Esophagus squamous epithelium (tissue), 5 donors: ENCODE data around the gene CHEK2. TPM values are rescaled to one million over a fixed set of nuclear protein-coding genes. Genes with fewer than 3 reads are reported as not detected.
"Not testable (repeated sequence)": the region's sequence is repeated elsewhere in the genome, so short reads cannot be mapped to it uniquely, and the experiment has no call there.

Experiments
- DNase-seq: peaks from one replicate; lab custom pipeline; 2025; lab: John Stamatoyannopoulos, UW
- H3K27ac ChIP-seq, 4 donors: fragments of 200-600 bp; sonication (generic); one replicate each; pipeline ENCODE4 v1.5.1; 2016 to 2019; ENCODE audit warnings: mild to moderate bottlenecking in 1 of 4
- H3K27me3 ChIP-seq, 4 donors: fragments of 200-600 bp; sonication (generic); 1 replicate in 3 of 4; 2 replicates in 1 of 4; pipeline versions ENCODE4 v1.5.1 to v1.6.0; 2017 to 2021; ENCODE audit warnings: antibody characterized with exemption in 1 of 4
- H3K36me3 ChIP-seq, 3 donors: fragments of 200-600 bp; sonication (generic); one replicate each; pipeline ENCODE4 v1.5.1; 2016 to 2019
- H3K4me1 ChIP-seq, 3 donors: fragments of 200-600 bp; sonication (generic); one replicate each; pipeline ENCODE4 v1.5.1; 2017 to 2019
- H3K4me3 ChIP-seq, 4 donors: fragments of 200-600 bp; sonication (generic); 1 replicate in 3 of 4; 2 replicates in 1 of 4; pipeline ENCODE4 v1.5.1; 2016 to 2019; ENCODE audit warnings: mild to moderate bottlenecking in 2 of 4, moderate library complexity in 1 of 4
- H3K9me3 ChIP-seq, 3 donors: fragments of 200-600 bp; sonication (generic); one replicate each; pipeline ENCODE4 v1.5.1; 2016 to 2019
- CTCF ChIP-seq, 6 experiments: fragments of 450-650 bp in 4 of 6; fragments of 200-600 bp in 2 of 6; sonication (generic) in 2 of 6; IDR thresholded peaks; one replicate each; pipeline ENCODE4 v1.5.1; 2016 to 2019; ENCODE audit warnings: antibody characterized with exemption in 6 of 6, mild to moderate bottlenecking in 4 of 6, moderate library complexity in 4 of 6
- POLR2A ChIP-seq, 4 donors: fragments of 450-650 bp; IDR thresholded peaks; one replicate each; pipeline ENCODE4 v1.6.1; 2017; ENCODE audit warnings: antibody characterized with exemption in 4 of 4, mild to moderate bottlenecking in 4 of 4, moderate library complexity in 3 of 4
- WGBS, 2 donors: methylation state at CpG; one replicate each; pipeline ENCODE4 v1.1.5; 2018; 5-methylcytosine and 5-hydroxymethylcytosine counted together
- intact Hi-C: fragments of 100-400 bp; cut with DNase I; formaldehyde crosslinking; loops from one replicate; pipeline ENCODE4 v1.15.0; 2022
- total RNA-seq, 4 donors: library from RNA; depleted of rRNA; stranded (reverse); fragments of >200 nt; gene quantifications; one replicate each; pipeline ENCODE4 v1.1.0, GENCODE V29; 2016
- donor health status: DM: yes; HTN: yes; CAD: no.

Gene CHEK2
- total RNA-seq, 4 donors from 2014 or later, result 6.6 to 17.4 (median 11.2) TPM

GRCh38 chr22:28682966-28683365, 58.7 kb downstream of the CHEK2 start:
- not testable (repeated sequence) for H3K36me3 ChIP-seq
- WGBS, 2 donors, result 88 to 97% methylated on average over 4 of the region's 4 CpGs

GRCh38 chr22:28680813-28681490, 60.7 kb downstream of the CHEK2 start:
- DNase-seq, intact Hi-C loops, H3K27me3 ChIP-seq, H3K9me3 ChIP-seq, H3K36me3 ChIP-seq, H3K27ac ChIP-seq, H3K4me3 ChIP-seq: not testable (repeated sequence)
- H3K4me1 ChIP-seq, result peaks cover 0 to 20% (median 10%) of the 10 kb centered on the region in 3 donors
- WGBS, 2 donors, result 62 to 65% methylated on average over 5 of the region's 5 CpGs

More at GRCh38 chr22:28682966-28683365, 58.7 kb downstream of the CHEK2 start:
- intact Hi-C loops, H3K27ac ChIP-seq, DNase-seq, H3K4me3 ChIP-seq, H3K9me3 ChIP-seq, H3K27me3 ChIP-seq: not testable (repeated sequence)
- H3K4me1 ChIP-seq, result peaks cover 0 to 20% (median 10%) of the 10 kb centered on the region in 3 donors

GRCh38 chr22:28679611-28680287, 61.9 kb downstream of the CHEK2 start, which contains the start of gene TTC28:
TTC28 (minus strand) TSS chr22:28679840; CDS start chr22:28679723, 117 bp downstream.
- H3K27me3 ChIP-seq, H3K36me3 ChIP-seq, H3K9me3 ChIP-seq, intact Hi-C loops, DNase-seq: not testable (repeated sequence)
- peak in 1 of 4 donors; percentile 23 for TF ChIP-seq POLR2A (IDR thresholded peaks at IDR 0.05)
- H3K4me3 ChIP-seq, result peak within 1 kb of the TSS; percentile 58 to 79 (median 68)
- 0 to 3% methylated on average over 10 to 13 of the region's 101 CpGs for WGBS, 2 donors
- peak within 1 kb of the TSS; percentile 62 to 84 (median 68) for H3K27ac ChIP-seq
- H3K4me1 ChIP-seq, result peaks cover 0 to 20% (median 10%) of the 10 kb centered on the region in 3 donors

GRCh38 chr22:28678778-28679610, 62.6 kb downstream of the CHEK2 start:
- intact Hi-C loops, H3K27me3 ChIP-seq, DNase-seq, H3K9me3 ChIP-seq, H3K36me3 ChIP-seq: not testable (repeated sequence)
- 21 to 57% methylated on average over 1 to 17 of the region's 58 CpGs for WGBS, 2 donors
- H3K27ac ChIP-seq, result peak overlapping the region; percentile 62 to 84 (median 68)
- peak overlapping the region; percentile 58 to 79 (median 68) for H3K4me3 ChIP-seq
- H3K4me1 ChIP-seq, result peaks cover 0 to 23% (median 13%) of the 10 kb centered on the region in 3 donors

GRCh38 chr22:28678170-28678569, 63.5 kb downstream of the CHEK2 start:
- H3K27me3 ChIP-seq, DNase-seq, H3K9me3 ChIP-seq, intact Hi-C loops, H3K36me3 ChIP-seq, H3K27ac ChIP-seq: not testable (repeated sequence)
- peaks cover 0 to 23% (median 13%) of the 10 kb centered on the region in 3 donors for H3K4me1 ChIP-seq
- WGBS, 2 donors, result 72 to 78% methylated on average over 7 of the region's 7 CpGs
- H3K4me3 ChIP-seq, result peak overlapping the region in 1 of 4 donors; percentile 78

GRCh38 chr22:28674121-28674563, 67.5 kb downstream of the CHEK2 start:
- no peak overlapping the region for H3K4me3 ChIP-seq
- DNase-seq, result no peak
- H3K27me3 ChIP-seq, result peaks cover 0 to 6% (median 0%) of the 10 kb centered on the region in 4 donors
- intact Hi-C loops, result no loop called here
- TF ChIP-seq POLR2A (IDR thresholded peaks at IDR 0.05), result no peak
- no peak for TF ChIP-seq CTCF (IDR thresholded peaks at IDR 0.05)
- H3K4me1 ChIP-seq, result peaks cover 0 to 10% (median 8%) of the 10 kb centered on the region in 3 donors
- no peak overlapping the region for H3K27ac ChIP-seq
- WGBS, 2 donors, result 50 to 57% methylated on average over 3 of the region's 3 CpGs
- no peaks in the 10 kb centered on the region for H3K36me3 ChIP-seq
- no peaks in the 10 kb centered on the region for H3K9me3 ChIP-seq

- intact Hi-C loops, result no loop called here
- Histone ChIP-seq H3K36me3 (no peaks in the 10 kb centered on the region), H3K4me1 (peaks cover 0 to 3% (median 3%) of the 10 kb centered on the region in 3 donors), H3K27ac (no peak overlapping the region), H3K9me3 (no peaks in the 10 kb centered on the region), H3K27me3 (no peaks in the 10 kb centered on the region), H3K4me3 (no peak overlapping the region)
- 88 to 91% methylated on average over 3 of the region's 3 CpGs for WGBS, 2 donors
- DNase-seq, result no peak
- TF ChIP-seq POLR2A (IDR thresholded peaks at IDR 0.05) (no peak), CTCF (IDR thresholded peaks at IDR 0.05) (no peak)
Measured at GRCh38 chr22:28670756-28671155, 70.9 kb downstream of the CHEK2 start.
